HEK293 (cell line): Measurements from ENCODE around the gene FNTB.

ENCODE experiments used
- CTCF ChIA-PET: fragments of 350-600 bp; formaldehyde crosslinking; extraction: SDS; loops from one replicate; lab custom pipeline; 2021; ENCODE audit warnings: antibody characterized with exemption; lab: Yijun Ruan, JAX
- POLR2A ChIA-PET: fragments of 300-600 bp; formaldehyde crosslinking; extraction: SDS; loops from one replicate; lab custom pipeline; 2020; ENCODE audit warnings: antibody characterized with exemption, inconsistent platforms; lab: Yijun Ruan, JAX
- H3K27ac ChIP-seq: fragments of 200-500 bp; sonication (Bioruptor generic); 2 replicates; pipeline ENCODE4 v1.5.1; 2014; ENCODE audit warnings: low read depth, low read length, control low read depth, inconsistent platforms; ENCODE audit errors: extremely low read depth
- H3K36me3 ChIP-seq, 2 experiments: fragments of 200-500 bp in 1 of 2; sonication (Bioruptor generic) in 1 of 2; 1 replicate in 1 of 2; 2 replicates in 1 of 2; pipeline ENCODE4 v1.5.1; 2014 to 2017; ENCODE audit warnings: inconsistent platforms in 2 of 2, low read length in 2 of 2; ENCODE audit not compliant: control insufficient read depth in 2 of 2, insufficient read depth in 1 of 2
- H3K4me1 ChIP-seq: fragments of 200-500 bp; sonication (Bioruptor generic); 2 replicates; pipeline ENCODE4 v1.5.1; 2014; ENCODE audit warnings: mild to moderate bottlenecking, low read length, inconsistent platforms; ENCODE audit not compliant: control insufficient read depth, insufficient read depth
- H3K4me3 ChIP-seq: 2 replicates; pipeline ENCODE4 v1.5.1; 2011; ENCODE audit warnings: low read depth, mild to moderate bottlenecking, control low read depth, low read length, moderate library complexity
- H3K9me3 ChIP-seq: fragments of 200-500 bp; sonication (Bioruptor generic); 2 replicates; pipeline ENCODE4 v1.5.1; 2014; ENCODE audit warnings: low read depth, low read length, inconsistent platforms; ENCODE audit not compliant: control insufficient read depth, insufficient read depth
- GLI4 ChIP-seq: fragments of 450-650 bp; formaldehyde crosslinking; IDR thresholded peaks from 2 replicates; pipeline ENCODE4 v1.5.1; 2016; ENCODE audit warnings: missing biosample characterization, missing genetic modification characterization
- HOXA7 ChIP-seq: sonication (generic); formaldehyde crosslinking; IDR thresholded peaks from 2 replicates; pipeline ENCODE4 v1.8.1; 2022; ENCODE audit warnings: missing genetic modification reagents, borderline replicate concordance
- KLF1 ChIP-seq: fragments of 450-650 bp; formaldehyde crosslinking; IDR thresholded peaks from 2 replicates; pipeline ENCODE4 v1.5.1; 2016; ENCODE audit warnings: missing biosample characterization, missing genetic modification characterization
- KLF7 ChIP-seq: fragments of 450-650 bp; formaldehyde crosslinking; IDR thresholded peaks from 2 replicates; pipeline ENCODE4 v1.5.1; 2016; ENCODE audit warnings: missing biosample characterization, missing genetic modification characterization, borderline replicate concordance
- SP7 ChIP-seq: fragments of 450-650 bp; formaldehyde crosslinking; IDR thresholded peaks from 2 replicates; pipeline ENCODE4 v1.5.1; 2016; ENCODE audit warnings: missing biosample characterization, missing genetic modification characterization
- TRIM28 ChIP-seq: IDR thresholded peaks from 2 replicates; pipeline ENCODE4 v1.6.1; 2011; ENCODE audit warnings: low read length, control low read depth, borderline replicate concordance
- TSHZ1 ChIP-seq: fragments of 450-650 bp; formaldehyde crosslinking; IDR thresholded peaks from 2 replicates; pipeline ENCODE4 v1.5.1; 2016; ENCODE audit warnings: missing biosample characterization, missing genetic modification characterization, borderline replicate concordance
- ZBTB10 ChIP-seq: fragments of 450-650 bp; formaldehyde crosslinking; IDR thresholded peaks from 2 replicates; pipeline ENCODE4 v1.5.1; 2016; ENCODE audit warnings: missing biosample characterization, missing genetic modification characterization
- ZBTB11 ChIP-seq: fragments of 450-650 bp; formaldehyde crosslinking; conservative IDR thresholded peaks from 2 replicates; pipeline ENCODE4 v1.5.1; 2016; ENCODE audit warnings: low read depth, missing biosample characterization, missing genetic modification characterization
- ZEB2 ChIP-seq: fragments of 450-650 bp; formaldehyde crosslinking; IDR thresholded peaks from 2 replicates; pipeline ENCODE4 v1.5.1; 2016; ENCODE audit warnings: missing biosample characterization, missing genetic modification characterization
- ZNF112 ChIP-seq: fragments of 450-650 bp; formaldehyde crosslinking; IDR thresholded peaks from 2 replicates; pipeline ENCODE4 v1.5.0; 2017; ENCODE audit warnings: missing biosample characterization, missing genetic modification characterization
- ZNF114 ChIP-seq: fragments of 450-650 bp; formaldehyde crosslinking; IDR thresholded peaks from 2 replicates; pipeline ENCODE4 v1.5.0; 2017; ENCODE audit warnings: missing biosample characterization, missing genetic modification characterization
- ZNF157 ChIP-seq: fragments of 450-650 bp; formaldehyde crosslinking; IDR thresholded peaks from 2 replicates; pipeline ENCODE4 v1.5.1; 2016; ENCODE audit warnings: missing biosample characterization, missing genetic modification characterization
- ZNF202 ChIP-seq: fragments of 450-650 bp; formaldehyde crosslinking; IDR thresholded peaks from 2 replicates; pipeline ENCODE4 v1.5.1; 2016; ENCODE audit warnings: missing biosample characterization, missing genetic modification characterization, borderline replicate concordance
- ZNF23 ChIP-seq: fragments of 450-650 bp; formaldehyde crosslinking; IDR thresholded peaks from 2 replicates; pipeline ENCODE4 v1.5.1; 2016; ENCODE audit warnings: missing biosample characterization, missing genetic modification characterization, borderline replicate concordance
- ZNF239 ChIP-seq: fragments of 450-650 bp; formaldehyde crosslinking; IDR thresholded peaks from 2 replicates; pipeline ENCODE4 v1.5.1; 2016; ENCODE audit warnings: missing biosample characterization, missing genetic modification characterization
- ZNF324 ChIP-seq: fragments of 450-650 bp; formaldehyde crosslinking; IDR thresholded peaks from 2 replicates; pipeline ENCODE4 v1.5.1; 2016; ENCODE audit warnings: missing biosample characterization, missing genetic modification characterization
- ZNF366 ChIP-seq: fragments of 450-650 bp; formaldehyde crosslinking; conservative IDR thresholded peaks from 2 replicates; pipeline ENCODE4 v1.5.1; 2016; ENCODE audit warnings: missing biosample characterization, missing genetic modification characterization
- ZNF391 ChIP-seq: fragments of 450-650 bp; formaldehyde crosslinking; IDR thresholded peaks from 2 replicates; pipeline ENCODE4 v1.5.1; 2016; ENCODE audit warnings: low read depth, missing biosample characterization, missing genetic modification characterization, borderline replicate concordance
- ZNF423 ChIP-seq: fragments of 450-650 bp; formaldehyde crosslinking; IDR thresholded peaks from 2 replicates; pipeline ENCODE4 v1.5.1; 2016; ENCODE audit warnings: missing biosample characterization, missing genetic modification characterization
- ZNF530 ChIP-seq: fragments of 450-650 bp; formaldehyde crosslinking; IDR thresholded peaks from 2 replicates; pipeline ENCODE4 v1.5.1; 2016; ENCODE audit warnings: low read depth, missing biosample characterization, missing genetic modification characterization
- ZNF843 ChIP-seq: fragments of 450-650 bp; formaldehyde crosslinking; IDR thresholded peaks from 2 replicates; pipeline ENCODE4 v1.5.1; 2016; ENCODE audit warnings: missing biosample characterization, missing genetic modification characterization

FNTB gene

GRCh38 chr14:65006261-65006721, 19.6 kb downstream of the FNTB start (continued):
- peak; percentile 70 for TF ChIP-seq ZNF843 (tag by site-specific recombination)
- TF ChIP-seq TSHZ1 (tag by site-specific recombination), result peak; percentile 33; the same call in 1 of the 2 replicates

GRCh38 chr14:65007202-65007601, 20.5 kb downstream of the FNTB start:
- H3K4me1 ChIP-seq, result peaks cover 13% of the 10 kb centered on the region
- no peak overlapping the region for H3K27ac ChIP-seq
- no peaks in the 10 kb centered on the region for H3K9me3 ChIP-seq
- TF ChIP-seq SP7 (tag by site-specific recombination) (no peak), GLI4 (tag by site-specific recombination) (no peak), ZNF112 (tag by site-specific recombination) (no peak), ZBTB11 (tag by site-specific recombination) (no peak), TRIM28 (no peak), ZNF324 (no peak)
- H3K4me3 ChIP-seq, result no peak overlapping the region
- peaks cover 0 to 10% of the 10 kb centered on the region in 2 experiments; a peak in 1 of 3 replicates for H3K36me3 ChIP-seq
- ChIA-PET CTCF (interaction anchor here (1.0 kb wide), 1 partner anchor 25 kb away, joined by 3 read pairs; no protein-coding TSS in a partner anchor), POLR2A (no interaction called here)

GRCh38 chr14:65010211-65010931, 23.7 kb downstream of the FNTB start:
- H3K4me1 ChIP-seq, result peaks cover 13% of the 10 kb centered on the region
- H3K9me3 ChIP-seq, result no peaks in the 10 kb centered on the region
- H3K27ac ChIP-seq, result no peak overlapping the region
- no peak overlapping the region for H3K4me3 ChIP-seq
- peaks cover 0 to 30% of the 10 kb centered on the region in 2 experiments; a peak in 2 of 3 replicates for H3K36me3 ChIP-seq
- ChIA-PET POLR2A (interaction anchor here (0.7 kb wide), 1 partner anchor 8 kb away, joined by 4 read pairs; no protein-coding TSS in a partner anchor), CTCF (interaction anchor here (0.6 to 1.9 kb wide), 2 partner anchors 25 to 84 kb away, joined by 3 to 4 read pairs; no protein-coding TSS in a partner anchor)
- TF ChIP-seq ZNF239 (tag by site-specific recombination), result no peak
- no peak for TF ChIP-seq ZBTB10 (tag by site-specific recombination)
- TF ChIP-seq HOXA7 (CRISPR knock-in tag), result no peak
- TF ChIP-seq ZNF391 (tag by site-specific recombination), result no peak
- TF ChIP-seq ZEB2 (tag by site-specific recombination), result no peak
- TF ChIP-seq ZNF423, result no peak
- TF ChIP-seq KLF7 (tag by site-specific recombination), result no peak
- no peak for TF ChIP-seq ZNF114 (tag by site-specific recombination)
- no peak for TF ChIP-seq ZNF366 (tag by site-specific recombination)
- no peak for TF ChIP-seq ZNF23
- TF ChIP-seq ZNF202 (tag by site-specific recombination), result no peak
- TF ChIP-seq ZNF157 (tag by site-specific recombination), result no peak
- no peak for TF ChIP-seq KLF1 (tag by site-specific recombination)
- TF ChIP-seq ZNF530 (tag by site-specific recombination), result no peak
